A549 treated with CpdA at 1 μM for 4 hours (cell line): Measurements from ENCODE around the gene SCN4B. TPM values are rescaled to one million over a fixed set of nuclear protein-coding genes. Genes with fewer than 3 reads are reported as not detected.

ENCODE experiments used
- total RNA-seq: library from RNA; stranded (reverse); fragments of 200-300 nt; extraction: Qiagen RNA extraction; gene quantifications from 5 replicates; pipeline ENCODE4 v1.2.3, GENCODE V29; 2022; ENCODE audit warnings: low read depth

The SCN4B gene, protein sequence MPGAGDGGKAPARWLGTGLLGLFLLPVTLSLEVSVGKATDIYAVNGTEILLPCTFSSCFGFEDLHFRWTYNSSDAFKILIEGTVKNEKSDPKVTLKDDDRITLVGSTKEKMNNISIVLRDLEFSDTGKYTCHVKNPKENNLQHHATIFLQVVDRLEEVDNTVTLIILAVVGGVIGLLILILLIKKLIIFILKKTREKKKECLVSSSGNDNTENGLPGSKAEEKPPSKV
- 0.08 to 0.09 TPM in 2 of 5 replicates, not detected in the others for total RNA-seq

DNA sequence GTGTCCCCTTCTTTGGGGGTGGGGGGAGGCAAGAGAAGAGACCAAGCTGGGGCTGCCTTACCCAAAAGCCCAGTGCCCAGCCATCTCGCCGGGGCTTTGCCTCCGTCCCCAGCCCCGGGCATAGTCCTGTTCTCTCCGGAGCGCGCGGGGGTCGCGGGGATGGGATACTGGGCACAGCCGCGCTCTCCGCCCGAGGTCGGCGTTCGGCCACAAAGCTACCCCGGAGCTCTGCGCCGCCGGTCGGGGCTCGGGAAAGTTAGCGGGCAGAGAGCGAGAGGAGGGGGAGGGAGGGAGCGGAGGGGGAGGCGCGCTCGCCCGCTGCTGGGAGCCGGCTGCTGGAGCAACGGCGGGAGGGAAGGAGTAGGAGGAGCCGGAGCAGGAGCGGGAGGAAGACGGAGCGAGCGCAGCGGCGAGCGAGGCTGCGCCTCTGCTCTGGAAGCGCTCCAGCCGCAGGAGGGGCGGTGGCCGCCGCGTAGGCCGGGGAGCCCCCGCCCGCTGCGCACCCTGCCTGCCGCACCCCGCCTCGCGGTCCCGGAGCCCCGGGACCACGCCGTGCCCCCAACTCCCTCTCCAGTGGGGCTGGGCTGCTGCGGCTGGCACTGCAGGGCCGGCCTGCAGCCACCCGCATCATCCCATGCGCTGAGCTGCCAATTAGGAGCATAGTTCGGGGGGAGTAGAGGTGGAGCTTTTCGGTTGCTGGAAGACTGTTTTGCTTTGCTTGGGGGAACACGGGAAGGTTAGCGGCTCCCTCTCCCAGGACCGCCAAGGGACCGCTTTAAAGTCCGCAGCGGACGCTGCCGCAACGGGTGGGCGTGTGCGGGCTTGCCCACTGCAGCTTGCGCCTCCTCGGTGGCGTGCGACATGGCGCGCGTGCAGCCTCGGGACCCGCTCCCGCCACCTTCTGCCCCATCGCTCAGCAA lies at the start of gene SCN4B:
TSS of gene SCN4B (minus strand) at position 272 of the 920 bp plus-strand sequence. CDS start at position 122, 150 bp downstream.

DNA sequence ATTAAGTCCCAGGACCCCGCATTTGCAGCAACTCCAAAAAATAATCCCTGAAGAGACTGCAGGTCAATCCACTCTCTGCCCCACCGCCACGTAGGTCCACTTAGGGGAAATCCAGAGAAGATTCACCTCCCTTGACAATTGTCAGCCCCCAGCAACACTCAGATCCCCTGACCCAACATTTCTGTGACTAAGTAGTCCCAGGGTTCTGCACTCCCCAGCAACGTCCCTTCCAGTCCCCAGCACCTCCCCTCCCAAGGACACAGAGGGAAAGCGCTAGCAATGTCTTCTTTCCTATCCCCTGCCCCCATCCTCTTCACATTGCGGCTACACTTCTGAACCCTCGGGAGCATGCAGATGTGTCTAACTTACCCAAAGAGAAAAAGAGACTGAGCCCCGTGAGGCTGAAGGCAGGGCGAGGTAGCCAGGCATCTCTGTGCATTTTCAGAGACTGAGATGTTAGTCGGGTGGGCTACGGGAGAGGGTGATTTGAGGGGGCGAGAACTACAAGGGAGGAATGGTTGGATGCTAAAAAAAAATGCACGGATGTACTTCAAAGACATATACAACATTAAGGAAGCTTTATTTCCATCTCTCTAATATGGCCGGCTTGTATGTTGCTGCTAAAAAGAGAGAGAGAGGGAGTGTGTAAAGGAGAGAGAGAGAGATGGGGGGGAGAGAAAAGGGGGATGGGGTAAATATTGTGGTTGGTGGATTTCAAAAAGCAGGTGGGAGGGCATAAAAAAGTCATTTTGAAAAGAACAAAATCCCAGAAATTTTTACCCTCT lies 23.6 kb upstream of the SCN4B start, which contains the start of gene SCN2B:
TSS of gene SCN2B (minus strand) at position 647 of the 785 bp plus-strand sequence. CDS start at position 439, 208 bp downstream.

DNA sequence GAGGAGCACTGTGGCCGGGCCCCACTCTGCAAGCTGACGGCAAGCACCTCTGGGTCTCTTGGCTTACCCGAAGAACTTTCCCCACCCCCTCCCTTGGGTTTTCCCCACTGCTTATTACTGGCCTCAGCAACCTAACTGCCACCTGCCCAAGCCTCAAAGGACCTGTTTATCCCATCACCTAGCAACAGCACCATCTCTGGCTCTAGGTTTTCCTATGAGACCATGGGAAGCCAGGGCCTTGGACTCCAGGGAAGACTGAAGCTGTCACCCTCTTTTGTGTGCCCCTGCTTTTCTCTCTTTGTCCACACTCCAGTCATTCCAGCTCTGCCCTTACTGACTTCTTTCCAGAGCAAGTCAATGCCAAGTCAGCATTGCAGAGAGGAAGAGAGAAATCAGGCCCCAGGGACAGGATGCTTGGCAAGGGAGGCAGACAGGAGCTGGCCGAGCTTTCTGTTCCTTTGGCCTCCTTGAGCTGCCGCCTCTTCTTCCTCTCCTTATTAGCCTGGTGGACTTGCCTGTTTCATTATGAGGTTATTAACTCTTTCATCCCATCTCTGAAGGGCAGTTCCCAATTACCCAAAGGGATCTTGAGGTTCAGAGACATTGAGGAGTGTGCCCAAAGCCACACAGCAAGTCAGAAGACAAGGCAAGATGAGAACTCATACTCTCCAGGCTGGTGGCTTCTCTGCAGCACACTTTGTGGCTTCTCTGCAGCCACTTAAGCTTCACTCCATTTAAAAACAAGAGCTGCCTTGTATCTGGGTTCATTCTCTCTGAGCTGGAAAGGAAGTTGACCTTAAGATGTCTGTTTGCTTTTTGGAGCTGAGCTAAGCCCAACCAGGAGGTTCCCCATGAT lies 65.5 kb downstream of the SCN4B start, which contains the start of gene SMIM35:
TSS of gene SMIM35 (minus strand) at position 51 of the 856 bp plus-strand sequence. CDS start 206 bp downstream, outside the sequence.

Other genes with a start within 250 kb of the SCN4B start
- not detected in 5 replicates for gene TMPRSS13, start 223.4 kb downstream of the SCN4B start, total RNA-seq
- 0.05 to 0.08 TPM (median 0.05 TPM) in 4 of 5 replicates, not detected in the other for gene IL10RA, start 166.4 kb downstream of the SCN4B start, total RNA-seq
- not detected in 5 replicates for gene TMPRSS4, start 75.7 kb downstream of the SCN4B start, total RNA-seq
- gene SMIM35, start 65.9 kb downstream of the SCN4B start, total RNA-seq, result not detected in 5 replicates
- not detected in 5 replicates for gene SCN2B, start 23.8 kb upstream of the SCN4B start, total RNA-seq
- not detected in 5 replicates for gene JAML, start 72.2 kb upstream of the SCN4B start, total RNA-seq
- 0.23 to 0.60 TPM (median 0.38 TPM) in 5 replicates for gene MPZL3, start 99.5 kb upstream of the SCN4B start, total RNA-seq
- not detected in 5 replicates for gene MPZL2, start 111.5 kb upstream of the SCN4B start, total RNA-seq
- not detected in 5 replicates for gene CD3E, start 151.9 kb upstream of the SCN4B start, total RNA-seq
- not detected in 5 replicates for gene CD3D, start 189.9 kb upstream of the SCN4B start, total RNA-seq
- not detected in 5 replicates for gene CD3G, start 191.5 kb upstream of the SCN4B start, total RNA-seq
- 9.1 to 12.4 TPM (median 10.2 TPM) in 5 replicates for gene UBE4A, start 206.8 kb upstream of the SCN4B start, total RNA-seq
- 161 to 221 TPM (median 192 TPM) in 5 replicates for gene ATP5MG, start 248.8 kb upstream of the SCN4B start, total RNA-seq